ENCODE results near the gene CCNB2.
A peak's percentile ranks its signal among the peaks of the same experiment; 100 is the strongest.

CCNB2 gene

GRCh38 chr15:59111251-59111650, 6.3 kb downstream of the CCNB2 start:
- H3K36me3 Mint-ChIP-seq (ENCODE audit: low read depth): peaks cover 86% of the 10 kb centered on the region
- H3K4me1 Mint-ChIP-seq: peaks cover 11% of the 10 kb centered on the region
- DNase-seq: no peak
- no peaks in the 10 kb centered on the region for H3K27me3 Mint-ChIP-seq (ENCODE audit: low read depth, poor library complexity)
- no peaks in the 10 kb centered on the region for H3K9me3 Mint-ChIP-seq
- H3K4me3 Mint-ChIP-seq: no peak overlapping the region
- peak overlapping the region; percentile 40 for H3K27ac Mint-ChIP-seq
- TF ChIP-seq, protein P1, sequence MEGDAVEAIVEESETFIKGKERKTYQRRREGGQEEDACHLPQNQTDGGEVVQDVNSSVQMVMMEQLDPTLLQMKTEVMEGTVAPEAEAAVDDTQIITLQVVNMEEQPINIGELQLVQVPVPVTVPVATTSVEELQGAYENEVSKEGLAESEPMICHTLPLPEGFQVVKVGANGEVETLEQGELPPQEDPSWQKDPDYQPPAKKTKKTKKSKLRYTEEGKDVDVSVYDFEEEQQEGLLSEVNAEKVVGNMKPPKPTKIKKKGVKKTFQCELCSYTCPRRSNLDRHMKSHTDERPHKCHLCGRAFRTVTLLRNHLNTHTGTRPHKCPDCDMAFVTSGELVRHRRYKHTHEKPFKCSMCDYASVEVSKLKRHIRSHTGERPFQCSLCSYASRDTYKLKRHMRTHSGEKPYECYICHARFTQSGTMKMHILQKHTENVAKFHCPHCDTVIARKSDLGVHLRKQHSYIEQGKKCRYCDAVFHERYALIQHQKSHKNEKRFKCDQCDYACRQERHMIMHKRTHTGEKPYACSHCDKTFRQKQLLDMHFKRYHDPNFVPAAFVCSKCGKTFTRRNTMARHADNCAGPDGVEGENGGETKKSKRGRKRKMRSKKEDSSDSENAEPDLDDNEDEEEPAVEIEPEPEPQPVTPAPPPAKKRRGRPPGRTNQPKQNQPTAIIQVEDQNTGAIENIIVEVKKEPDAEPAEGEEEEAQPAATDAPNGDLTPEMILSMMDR (IDR thresholded peaks at IDR 0.05): no peak

GRCh38 chr15:59115047-59115446, 10.1 kb downstream of the CCNB2 start:
- Mint-ChIP-seq H3K36me3 (ENCODE audit: low read depth) (peaks cover 81% of the 10 kb centered on the region), H3K4me1 (no peaks in the 10 kb centered on the region), H3K27me3 (ENCODE audit: low read depth, poor library complexity) (no peaks in the 10 kb centered on the region), H3K4me3 (no peak overlapping the region), H3K27ac (no peak overlapping the region), H3K9me3 (no peaks in the 10 kb centered on the region)
- TF ChIP-seq, protein P1 (IDR thresholded peaks at IDR 0.05): no peak
- DNase-seq: no peak

DNA sequence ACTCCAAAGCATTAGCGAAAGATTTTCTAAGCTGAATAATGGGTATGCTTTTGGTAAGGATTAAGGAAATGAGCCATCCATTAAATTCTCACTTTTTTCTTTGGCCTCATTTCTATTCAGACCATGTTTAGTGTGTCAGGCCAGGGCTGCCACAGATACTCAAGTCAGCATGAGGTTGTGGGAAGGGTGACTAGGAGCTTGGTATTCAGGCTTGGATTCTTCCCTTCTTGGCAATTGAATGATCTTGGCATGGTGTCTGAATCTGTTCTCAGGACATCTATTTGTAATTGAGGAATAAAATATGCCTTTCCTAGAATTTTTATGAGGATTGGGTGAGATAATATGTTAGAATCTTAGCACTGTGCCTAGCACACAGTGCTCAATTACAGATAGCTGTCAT, 11.2 kb downstream of the CCNB2 start:
- TF ChIP-seq, protein P1 (IDR thresholded peaks at IDR 0.05): no peak
- Mint-ChIP-seq H3K4me3 (no peak overlapping the region), H3K36me3 (ENCODE audit: low read depth) (peaks cover 81% of the 10 kb centered on the region), H3K27ac (no peak overlapping the region), H3K27me3 (ENCODE audit: low read depth, poor library complexity) (no peaks in the 10 kb centered on the region), H3K9me3 (no peaks in the 10 kb centered on the region), H3K4me1 (no peaks in the 10 kb centered on the region)
- DNase-seq: no peak

DNA sequence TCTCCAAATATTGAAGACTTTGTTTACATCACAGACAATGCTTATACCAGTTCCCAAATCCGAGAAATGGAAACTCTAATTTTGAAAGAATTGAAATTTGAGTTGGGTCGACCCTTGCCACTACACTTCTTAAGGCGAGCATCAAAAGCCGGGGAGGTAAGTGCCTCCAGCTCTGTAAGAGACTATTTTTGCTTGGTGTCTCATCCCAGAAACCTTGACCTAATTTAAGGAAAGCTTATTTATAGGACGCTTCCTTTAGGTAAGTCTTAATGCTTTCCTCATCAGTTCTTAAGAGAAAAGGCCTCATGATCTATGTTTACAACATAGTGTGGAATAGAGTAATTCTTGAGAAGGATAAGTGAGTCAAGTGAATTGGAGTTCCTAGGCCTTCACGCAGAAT, 11.8 kb downstream of the CCNB2 start:
- Mint-ChIP-seq H3K4me1 (no peaks in the 10 kb centered on the region), H3K27ac (no peak overlapping the region), H3K4me3 (no peak overlapping the region), H3K36me3 (ENCODE audit: low read depth) (peaks cover 78% of the 10 kb centered on the region), H3K9me3 (no peaks in the 10 kb centered on the region), H3K27me3 (ENCODE audit: low read depth, poor library complexity) (no peaks in the 10 kb centered on the region)
- DNase-seq: no peak
- TF ChIP-seq, protein P1 (IDR thresholded peaks at IDR 0.05): no peak

GRCh38 chr15:59119625-59120024, 14.7 kb downstream of the CCNB2 start:
- Mint-ChIP-seq H3K9me3 (no peaks in the 10 kb centered on the region), H3K36me3 (ENCODE audit: low read depth) (peaks cover 79% of the 10 kb centered on the region), H3K4me3 (no peak overlapping the region), H3K4me1 (no peaks in the 10 kb centered on the region), H3K27me3 (ENCODE audit: low read depth, poor library complexity) (no peaks in the 10 kb centered on the region), H3K27ac (no peak overlapping the region)
- no peak for DNase-seq
- TF ChIP-seq, protein P1 (IDR thresholded peaks at IDR 0.05): no peak

- Mint-ChIP-seq H3K27ac (peak overlapping the region; percentile 84), H3K4me1 (no peaks in the 10 kb centered on the region), H3K4me3 (no peak overlapping the region), H3K9me3 (peaks cover 9% of the 10 kb centered on the region), H3K36me3 (ENCODE audit: low read depth) (peaks cover 79% of the 10 kb centered on the region), H3K27me3 (ENCODE audit: low read depth, poor library complexity) (no peaks in the 10 kb centered on the region)
- TF ChIP-seq, protein P1 (IDR thresholded peaks at IDR 0.05): no peak
- no peak for DNase-seq
Measured at GRCh38 chr15:59120937-59121336, 16.0 kb downstream of the CCNB2 start.
